Endometrial microvascular endothelial cells (primary cell): ENCODE data around the gene RAB40AL. TPM values are rescaled to one million over a fixed set of nuclear protein-coding genes. Genes with fewer than 3 reads are reported as not detected.
"Not testable (repeated sequence)": the region's sequence is repeated elsewhere in the genome, so short reads cannot be mapped to it uniquely, and the experiment has no call there.

ENCODE experiments used
- in situ Hi-C: cut with HindIII; loops from 2 replicates; pipeline ENCODE4 v1.10.0; 2017; ENCODE audit warnings: low sequenced_read_pairs, low pct_unique_long_range_greater_than_20kb; ENCODE audit errors: inconsistent ontology term
- total RNA-seq: library from RNA; depleted of rRNA; stranded (reverse); fragments of >200 nt; gene quantifications from one replicate; pipeline ENCODE4 v1.2.3, GENCODE V29; 2015; ENCODE audit errors: inconsistent ontology term

RAB40AL gene, protein sequence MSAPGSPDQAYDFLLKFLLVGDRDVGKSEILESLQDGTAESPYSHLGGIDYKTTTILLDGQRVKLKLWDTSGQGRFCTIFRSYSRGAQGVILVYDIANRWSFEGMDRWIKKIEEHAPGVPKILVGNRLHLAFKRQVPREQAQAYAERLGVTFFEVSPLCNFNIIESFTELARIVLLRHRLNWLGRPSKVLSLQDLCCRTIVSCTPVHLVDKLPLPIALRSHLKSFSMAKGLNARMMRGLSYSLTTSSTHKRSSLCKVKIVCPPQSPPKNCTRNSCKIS
- not detected for total RNA-seq

DNA sequence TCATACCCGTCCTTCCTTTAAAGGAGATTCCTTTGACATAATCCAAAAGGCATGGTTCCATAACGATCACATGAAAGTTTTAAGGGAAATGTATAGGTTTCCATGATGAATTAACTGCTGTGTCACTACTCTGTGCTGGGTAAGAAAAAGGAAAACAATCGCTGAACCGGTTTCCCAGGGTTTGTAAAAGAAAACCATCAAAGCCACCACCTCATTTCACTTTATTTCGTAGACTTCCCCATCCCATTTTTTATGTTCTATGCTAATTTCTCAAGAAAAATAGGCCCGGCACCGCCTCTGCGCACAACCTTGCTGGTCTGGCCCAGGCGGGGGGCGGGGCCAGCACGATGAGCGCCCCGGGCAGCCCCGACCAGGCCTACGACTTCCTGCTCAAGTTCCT, at the start of gene RAB40AL:
Gene RAB40AL, plus strand, starts transcription at position 301 of the 400 bp plus-strand sequence. Its CDS starts 47 bp downstream, at position 348.
- in situ Hi-C loops = not testable (repeated sequence)

DNA sequence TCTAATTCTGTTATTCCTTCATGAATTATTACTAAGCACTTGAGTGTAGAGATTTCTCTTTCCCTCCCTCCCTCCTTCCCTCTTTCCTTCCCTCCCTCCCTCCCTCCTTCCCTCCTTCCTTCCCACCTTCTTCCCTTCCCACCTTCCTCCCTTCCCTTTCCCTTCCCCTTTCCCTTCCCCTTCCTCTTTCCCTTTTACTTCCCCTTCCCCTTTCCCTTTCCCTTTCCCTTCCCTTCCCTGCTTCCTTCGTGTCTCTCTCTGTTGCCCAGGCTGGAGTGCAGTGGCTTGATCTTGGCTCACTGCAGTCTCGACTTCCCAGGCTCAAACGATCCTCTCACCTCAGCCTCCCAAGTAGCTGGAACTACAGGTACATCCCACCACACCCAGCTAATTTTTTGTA, 49.4 kb upstream of the RAB40AL start:
- in situ Hi-C loops = no loop called here

DNA sequence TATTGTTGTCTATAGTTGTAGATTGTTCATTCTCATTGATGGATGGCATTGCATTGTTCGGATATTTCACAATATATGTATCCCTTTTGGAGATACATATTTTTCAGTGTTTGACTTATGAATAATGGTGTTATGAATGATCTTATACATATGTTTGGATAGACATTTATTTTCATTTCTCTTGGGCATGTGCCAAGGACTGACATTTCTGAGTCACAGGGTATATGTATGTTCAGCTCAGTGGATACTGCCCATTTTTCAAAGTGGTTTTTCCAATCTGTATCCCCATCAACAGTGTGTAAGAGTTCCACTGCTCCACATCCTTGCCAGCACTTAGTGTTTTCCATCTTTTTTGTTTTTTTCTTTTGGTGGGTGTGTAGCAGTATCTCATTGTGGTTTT, 45.0 kb upstream of the RAB40AL start:
- in situ Hi-C loops = no loop called here

DNA sequence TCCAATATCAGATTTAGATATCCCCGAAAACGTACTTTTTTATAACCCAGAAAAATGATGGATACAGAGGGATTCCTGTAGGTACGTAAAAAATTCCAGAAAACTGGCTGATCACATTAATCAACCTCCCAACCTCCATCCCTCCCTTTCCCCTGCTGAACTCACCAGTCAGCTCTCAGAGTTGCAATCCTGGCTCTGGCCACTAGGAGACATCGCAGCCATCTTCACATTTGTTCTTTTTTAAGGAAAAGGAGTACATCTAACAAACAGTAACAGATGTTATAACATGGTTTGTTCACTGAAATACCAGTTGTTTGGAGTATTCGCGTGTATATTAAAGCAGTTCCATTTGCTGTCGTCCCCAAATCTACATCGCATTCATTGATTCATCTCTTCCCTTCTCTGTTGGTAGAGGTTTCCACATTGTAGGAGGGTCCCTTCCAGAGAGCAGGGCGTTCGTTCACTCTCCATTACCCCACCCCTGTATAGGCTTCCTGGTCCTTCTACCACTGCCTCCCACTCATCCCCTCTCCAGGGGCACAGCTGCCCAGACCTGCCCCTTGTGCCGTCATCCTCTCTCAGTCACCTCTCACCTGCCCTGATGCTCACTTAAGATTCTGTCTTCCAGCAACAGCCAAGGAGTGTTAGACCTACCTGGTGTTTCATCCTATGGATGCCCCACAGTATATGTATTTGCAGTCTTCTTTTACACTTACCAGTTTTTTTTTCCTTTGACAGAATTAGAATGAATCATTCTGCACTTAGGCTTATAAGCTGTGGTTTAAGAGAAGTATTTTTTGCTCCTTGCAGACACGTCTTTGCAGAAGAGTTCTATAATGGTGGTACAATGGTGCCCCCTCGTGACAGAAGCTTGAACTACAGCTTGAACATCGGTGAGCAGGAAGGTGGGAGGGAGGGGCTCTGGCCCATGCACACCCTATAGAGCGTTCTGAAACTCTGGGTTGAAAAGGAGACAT, 36.8 kb upstream of the RAB40AL start:
- in situ Hi-C loops = no loop called here

- in situ Hi-C loops = no loop called here
Measured at GRCh38 chrX:102902355-102902754, 34.7 kb upstream of the RAB40AL start.

DNA sequence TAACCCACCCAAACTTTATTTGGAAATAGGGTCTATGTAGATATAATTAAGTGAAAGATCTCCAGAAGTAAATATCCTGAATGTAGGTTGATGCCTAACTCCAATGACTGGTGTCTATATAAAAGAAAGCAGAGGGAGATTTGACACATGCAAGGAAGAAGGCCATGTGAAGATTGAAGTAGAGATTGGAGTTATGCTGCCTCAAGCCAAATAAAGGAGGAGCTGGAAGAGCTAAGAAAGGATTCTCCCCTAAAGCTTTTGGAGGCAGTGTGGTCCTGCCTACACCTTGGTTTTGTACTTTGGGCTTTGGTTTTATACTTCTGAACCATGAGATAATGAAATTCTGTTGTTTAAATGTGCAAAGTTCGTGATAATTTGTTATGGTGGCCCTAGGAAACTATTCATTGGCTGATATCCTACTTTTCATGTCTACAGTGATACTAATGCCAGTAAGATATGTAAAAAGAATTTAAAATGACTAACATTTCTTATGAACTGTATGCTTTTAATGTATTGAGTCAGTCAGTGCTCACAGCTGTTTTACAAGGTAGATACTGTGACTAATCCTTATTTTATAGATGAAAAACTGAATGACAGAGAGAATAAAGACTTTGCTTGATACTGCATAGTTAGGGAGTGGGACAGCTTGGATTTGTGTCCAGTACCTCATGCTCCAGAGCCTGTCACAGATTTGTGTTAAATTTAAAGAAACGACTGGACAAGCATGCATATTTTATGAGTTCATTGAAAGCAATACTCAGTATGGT, 5.9 kb upstream of the RAB40AL start:
- in situ Hi-C loops = no loop called here

GRCh38 chrX:102934624-102935023, 2.4 kb upstream of the RAB40AL start:
- in situ Hi-C loops = no loop called here

DNA sequence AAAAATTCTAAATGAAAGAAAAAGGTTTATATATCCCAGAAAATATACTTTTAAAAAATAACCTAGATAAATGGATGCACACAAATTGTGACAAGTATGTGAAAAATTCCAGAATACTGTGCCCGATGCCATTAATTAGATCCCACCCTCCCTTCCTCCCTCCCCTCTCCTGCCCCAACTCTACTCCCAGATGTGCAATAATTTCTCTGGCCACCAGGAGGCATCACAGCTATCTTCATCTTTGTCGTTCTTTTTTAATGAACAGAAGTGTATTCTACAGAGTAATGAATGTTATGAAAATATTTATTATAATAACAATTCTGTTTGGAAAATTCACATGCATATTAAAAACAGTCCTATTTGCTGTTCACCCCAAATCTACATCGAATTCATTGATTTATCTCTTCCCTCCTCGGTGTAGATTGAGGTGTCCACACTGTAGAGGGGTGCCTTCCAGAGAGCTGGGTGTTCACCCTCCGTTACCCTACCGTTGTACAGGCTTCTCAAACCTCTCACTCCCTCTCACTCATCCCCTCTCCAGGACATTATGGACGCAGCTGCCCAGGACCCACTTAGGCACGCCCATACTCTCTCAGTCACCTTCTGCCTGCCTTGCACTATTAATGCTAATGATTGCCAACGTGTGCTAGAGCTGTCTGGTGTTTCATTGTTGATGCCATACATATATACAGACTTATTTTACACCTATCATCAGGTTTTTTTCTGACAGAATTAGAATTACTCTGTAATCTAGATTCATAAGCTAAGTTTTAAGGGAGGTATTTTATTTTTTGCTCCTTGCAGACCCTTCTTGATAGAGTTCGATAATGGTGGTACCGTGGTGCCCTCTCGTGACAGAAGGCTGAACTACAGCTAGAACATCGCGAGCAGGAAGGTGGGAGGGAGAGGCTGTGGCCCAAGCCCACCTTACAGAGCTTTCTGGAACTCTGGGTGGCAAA, 14.1 kb downstream of the RAB40AL start:
- in situ Hi-C loops = no loop called here

- in situ Hi-C loops = no loop called here
Measured at GRCh38 chrX:102957751-102958150, 20.7 kb downstream of the RAB40AL start.

DNA sequence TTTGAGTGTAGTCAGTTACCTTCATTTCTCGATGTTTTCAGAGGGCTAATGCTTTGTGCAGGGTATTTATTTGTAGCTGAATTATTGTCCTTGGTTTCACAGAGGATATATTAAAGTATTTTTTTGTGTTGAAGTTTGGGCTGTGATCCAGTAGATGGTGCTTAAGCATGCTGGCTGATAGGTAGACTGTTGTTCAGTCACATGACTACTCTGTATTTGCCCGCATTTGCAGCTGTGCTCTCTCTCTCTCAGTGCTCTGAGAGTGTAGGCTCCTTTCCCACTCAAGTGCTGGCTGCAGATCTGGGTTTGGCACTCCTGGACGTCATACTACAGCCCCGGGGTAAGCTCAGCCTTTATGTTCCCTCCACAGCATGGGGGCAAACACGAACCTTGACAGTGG, 21.7 kb downstream of the RAB40AL start:
- in situ Hi-C loops = no loop called here

DNA sequence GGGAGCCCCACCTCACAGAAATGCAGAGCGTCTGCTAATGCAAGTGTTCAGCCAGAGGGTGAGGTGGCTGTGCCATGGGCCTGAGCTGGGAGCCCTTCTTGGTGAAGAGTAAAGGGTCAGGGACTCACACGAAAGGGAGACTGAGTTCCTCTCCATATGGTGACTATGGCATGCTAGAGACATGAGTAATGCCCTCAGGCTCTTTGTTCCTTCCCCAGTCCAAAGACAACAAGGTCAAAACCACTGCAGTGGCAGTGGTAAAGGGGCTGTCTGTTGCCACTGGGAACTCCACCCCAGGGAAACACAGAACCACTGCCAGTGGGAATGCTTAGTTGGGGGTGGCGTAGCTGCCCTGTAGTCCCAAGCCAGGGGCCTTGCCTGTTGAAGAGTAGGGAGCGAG, 22.4 kb downstream of the RAB40AL start:
- in situ Hi-C loops = no loop called here

- in situ Hi-C loops = no loop called here
Measured at GRCh38 chrX:102963955-102964354, 26.9 kb downstream of the RAB40AL start.

DNA sequence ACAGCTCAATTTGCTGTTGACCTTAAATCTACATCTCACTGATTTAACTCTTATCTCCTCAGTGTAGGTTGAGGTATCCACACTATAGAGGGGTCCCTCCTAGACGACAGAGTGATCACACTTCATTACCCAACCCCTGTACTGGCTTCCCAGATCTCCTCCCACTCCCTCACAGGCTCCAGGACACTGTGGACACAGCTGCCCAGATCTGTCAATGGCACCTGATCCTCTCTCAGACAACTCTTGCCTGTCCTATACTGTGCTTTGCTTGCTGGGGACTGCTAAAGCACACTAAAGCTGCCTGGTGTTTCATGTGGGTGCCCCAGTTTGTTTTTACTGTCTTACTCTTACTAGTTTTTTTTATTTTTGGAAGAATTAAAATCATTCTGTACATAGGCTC, 27.9 kb downstream of the RAB40AL start:
- in situ Hi-C loops = no loop called here

DNA sequence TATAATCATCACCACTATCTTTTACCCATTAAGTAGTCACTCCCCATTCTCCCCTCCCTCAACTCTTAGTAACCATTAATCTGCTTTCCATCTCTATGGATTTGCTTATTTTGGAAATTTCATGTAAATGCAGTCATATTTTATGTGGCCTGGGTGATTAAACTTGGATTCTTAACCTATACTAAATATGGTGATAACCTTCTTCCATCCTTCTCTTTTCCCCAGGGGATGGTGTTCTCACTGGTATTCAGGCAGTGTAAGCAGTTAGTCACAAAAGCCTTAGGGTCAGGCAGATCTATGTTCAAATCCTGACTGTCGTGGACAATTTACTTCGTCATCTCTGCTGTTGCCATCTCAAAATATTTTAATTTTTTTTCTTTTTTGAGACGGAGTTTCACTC, 29.6 kb downstream of the RAB40AL start:
- in situ Hi-C loops = no loop called here

DNA sequence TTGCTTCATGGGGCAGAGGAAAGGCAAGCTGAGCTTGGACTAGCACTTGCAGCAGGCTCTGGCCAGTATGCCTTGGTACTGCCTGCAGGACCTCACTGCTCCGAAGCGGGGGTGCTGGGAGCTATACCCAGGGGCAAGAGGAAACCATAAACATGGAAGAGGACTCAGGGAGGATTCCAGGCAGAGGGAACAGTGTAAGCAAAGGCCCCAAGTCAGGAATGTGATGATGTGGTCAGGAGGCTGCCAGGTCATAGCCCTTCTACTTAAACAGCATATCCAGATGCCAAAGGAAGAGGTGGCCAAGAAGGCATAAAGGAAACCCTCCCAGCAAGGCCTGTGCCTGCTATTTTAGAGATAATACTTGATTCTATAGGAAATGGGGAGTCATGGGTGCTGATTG, 31.1 kb downstream of the RAB40AL start:
- in situ Hi-C loops = no loop called here

GRCh38 chrX:102971536-102971935, 34.5 kb downstream of the RAB40AL start:
- in situ Hi-C loops = not testable (repeated sequence)

GRCh38 chrX:102975016-102975415, 37.9 kb downstream of the RAB40AL start:
- in situ Hi-C loops = no loop called here

DNA sequence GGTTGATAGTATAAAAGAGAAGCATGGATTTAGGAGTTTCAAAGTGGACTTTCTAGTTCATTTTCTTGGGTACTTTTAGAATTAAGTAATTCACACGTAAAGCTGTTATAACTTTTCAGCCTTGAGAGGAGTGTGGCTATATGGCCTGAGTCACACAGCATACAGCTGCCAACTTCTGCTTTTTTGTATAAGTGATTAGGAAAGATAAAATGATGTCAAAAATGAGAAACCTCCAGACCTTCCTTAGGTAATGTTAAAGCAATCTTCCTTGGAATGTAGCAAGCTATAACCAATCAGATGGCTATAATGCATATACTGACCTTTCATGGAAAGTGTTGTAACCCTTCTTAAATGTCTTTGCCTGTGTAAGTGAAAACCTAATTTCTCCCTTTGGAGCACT, 39.2 kb downstream of the RAB40AL start:
- in situ Hi-C loops = no loop called here
